ENCODE results near the gene MACROD2. TPM values are rescaled to one million over a fixed set of nuclear protein-coding genes. Genes with fewer than 3 reads are reported as not detected.

Gene MACROD2
- total and polyA plus RNA-seq, 2 of the 4 experiments (the other 2 are of a cell fraction): not detected

- no peak overlapping the region for H2AK5ac ChIP-seq (ENCODE audit: low read depth, low read length)
- no peak overlapping the region for H4K5ac ChIP-seq (ENCODE audit: low read depth, low read length)
- no peak overlapping the region for H3K18ac ChIP-seq (ENCODE audit: low read depth, low read length)
- H3K4me2 ChIP-seq (ENCODE audit: low read depth, low read length): no peak overlapping the region
- H2AK9ac ChIP-seq (replicated peaks; ENCODE audit: low read depth, low read length, poor library complexity): no peak overlapping the region
- no peak overlapping the region for H3K4ac ChIP-seq (ENCODE audit: low read depth, low read length)
- no peak overlapping the region for H3K56ac ChIP-seq (ENCODE audit: extremely low read depth, insufficient read depth, low read length)
- no peaks in the 10 kb centered on the region for H3K4me1 ChIP-seq (ENCODE audit: control insufficient read depth, insufficient read depth, low read length)
- in situ Hi-C loops (cut with MboI; ENCODE audit: low sequenced_read_pairs): no loop called here
- no peak overlapping the region for H3K4me3 ChIP-seq (ENCODE audit: insufficient read depth, low read depth, low read length)
- ChIA-PET CTCF (no interaction called here), POLR2A (ENCODE audit: unreplicated experiment) (no interaction called here)
- H2AFZ ChIP-seq (replicated peaks; ENCODE audit: low read length, poor library complexity): no peak overlapping the region
- H3K9ac ChIP-seq (ENCODE audit: low read depth, low read length): no peak overlapping the region
- H4K8ac ChIP-seq (ENCODE audit: low read depth in 2 of 2, low read length in 2 of 2): no peak overlapping the region
- H3K27ac ChIP-seq (ENCODE audit: insufficient read depth, low read length): no peak overlapping the region
- ATAC-seq (ENCODE audit: low read depth): no peak
- no peak overlapping the region for H3K23ac ChIP-seq (ENCODE audit: low read depth, low read length)
- BruUV-seq (replicated peaks): no TSS peak
- H3K27me3 ChIP-seq (ENCODE audit: control insufficient read depth, insufficient read depth, low read length): no peaks in the 10 kb centered on the region
- H2BK120ac ChIP-seq (ENCODE audit: low read depth, low read length): no peak overlapping the region
- H3K79me1 ChIP-seq (ENCODE audit: low read depth in 1 of 2, low read length in 2 of 2): no peaks in the 10 kb centered on the region
- dilution Hi-C loops (cut with HindIII; ENCODE audit: low sequenced_read_pairs, unreplicated experiment): no loop called here
- intact Hi-C loops (cut with micrococcal nuclease): no loop called here
- H4K91ac ChIP-seq (ENCODE audit: insufficient read depth, low read depth, low read length): no peak overlapping the region
- H2BK5ac ChIP-seq (ENCODE audit: low read depth, low read length, poor library complexity, severe bottlenecking): no peak overlapping the region
- no peak overlapping the region for H3K14ac ChIP-seq (replicated peaks; ENCODE audit: low read depth, low read length)
- TF ChIP-seq, protein P1, sequence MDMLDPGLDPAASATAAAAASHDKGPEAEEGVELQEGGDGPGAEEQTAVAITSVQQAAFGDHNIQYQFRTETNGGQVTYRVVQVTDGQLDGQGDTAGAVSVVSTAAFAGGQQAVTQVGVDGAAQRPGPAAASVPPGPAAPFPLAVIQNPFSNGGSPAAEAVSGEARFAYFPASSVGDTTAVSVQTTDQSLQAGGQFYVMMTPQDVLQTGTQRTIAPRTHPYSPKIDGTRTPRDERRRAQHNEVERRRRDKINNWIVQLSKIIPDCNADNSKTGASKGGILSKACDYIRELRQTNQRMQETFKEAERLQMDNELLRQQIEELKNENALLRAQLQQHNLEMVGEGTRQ (IDR thresholded peaks at IDR 0.05; ENCODE audit: low read depth, low read length): no peak
- TF ChIP-seq RCOR1 (IDR thresholded peaks at IDR 0.05; ENCODE audit: insufficient replicate concordance, low read length) (no peak), RFX5 (IDR thresholded peaks at IDR 0.05; ENCODE audit: low read depth, low read length) (no peak), BHLHE40 (IDR thresholded peaks at IDR 0.05; ENCODE audit: low read depth, low read length) (no peak), MAZ (IDR thresholded peaks at IDR 0.05; ENCODE audit: borderline replicate concordance, low read depth, low read length) (no peak), NFE2L2 (IDR thresholded peaks at IDR 0.05; ENCODE audit: low read depth, low read length) (no peak), MXI1 (IDR thresholded peaks at IDR 0.05; ENCODE audit: borderline replicate concordance, low read depth, low read length) (no peak), RAD21 (IDR thresholded peaks at IDR 0.05; ENCODE audit: low read length) (no peak), CTCF (conservative IDR thresholded peaks at IDR 0.05; ENCODE audit: low read depth, low read length) (no peak), FOS (IDR thresholded peaks at IDR 0.05; ENCODE audit: low read depth, low read length) (no peak), MAFK (IDR thresholded peaks at IDR 0.05; ENCODE audit: low read depth, low read length) (no peak), CEBPB (IDR thresholded peaks at IDR 0.05; ENCODE audit: low read depth, low read length) (no peak), POLR2A (IDR thresholded peaks at IDR 0.05; ENCODE audit: low read depth, low read length) (no peak), CHD1 (IDR thresholded peaks at IDR 0.05; ENCODE audit: low read depth, low read length) (no peak), SMC3 (IDR thresholded peaks at IDR 0.05; ENCODE audit: low read depth, low read length) (no peak)
- TF ChIP-seq, protein P2, sequence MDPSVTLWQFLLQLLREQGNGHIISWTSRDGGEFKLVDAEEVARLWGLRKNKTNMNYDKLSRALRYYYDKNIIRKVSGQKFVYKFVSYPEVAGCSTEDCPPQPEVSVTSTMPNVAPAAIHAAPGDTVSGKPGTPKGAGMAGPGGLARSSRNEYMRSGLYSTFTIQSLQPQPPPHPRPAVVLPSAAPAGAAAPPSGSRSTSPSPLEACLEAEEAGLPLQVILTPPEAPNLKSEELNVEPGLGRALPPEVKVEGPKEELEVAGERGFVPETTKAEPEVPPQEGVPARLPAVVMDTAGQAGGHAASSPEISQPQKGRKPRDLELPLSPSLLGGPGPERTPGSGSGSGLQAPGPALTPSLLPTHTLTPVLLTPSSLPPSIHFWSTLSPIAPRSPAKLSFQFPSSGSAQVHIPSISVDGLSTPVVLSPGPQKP (IDR thresholded peaks at IDR 0.05; ENCODE audit: borderline replicate concordance, low read depth, low read length): no peak
- DNase-seq: no peak
- WGBS, 2 experiments (ENCODE audit: extremely low coverage in 2 of 2, insufficient read length in 1 of 2): no CpG with 5 or more reads among the region's 2 CpGs
- H3K9me1 ChIP-seq (ENCODE audit: insufficient read depth, low read length): no peaks in the 10 kb centered on the region
- no peak overlapping the region for H2BK15ac ChIP-seq (ENCODE audit: low read depth, low read length)
- no peaks in the 10 kb centered on the region for H4K20me1 ChIP-seq (ENCODE audit: insufficient read depth, low read length)
- no peaks in the 10 kb centered on the region for H3K36me3 ChIP-seq (ENCODE audit: control insufficient read depth, insufficient read depth, low read length)
- peaks cover 6% of the 10 kb centered on the region; the same call in 1 of the 2 replicates for H3K9me3 ChIP-seq (ENCODE audit: control insufficient read depth, insufficient read depth, low read length)
- no peak overlapping the region for H2BK20ac ChIP-seq (ENCODE audit: low read depth, low read length)
Observed at GRCh38 chr20:15859061-15859460, 1863.7 kb downstream of the MACROD2 start.

Measured in IMR-90 (cell line).